Measurements from ENCODE around the gene MKLN1. TPM values are rescaled to one million over a fixed set of nuclear protein-coding genes. Genes with fewer than 3 reads are reported as not detected.

MKLN1 gene
- total RNA-seq, 1 experiment from 2014 or later: 34.3 TPM

- no peak overlapping the region for H3K56ac ChIP-seq (ENCODE audit: insufficient read length, low read depth, low read length)
- H4K91ac ChIP-seq (ENCODE audit: insufficient read length, low read depth, low read length): no peak overlapping the region
- WGBS (ENCODE audit: extremely low coverage, insufficient read length, low lambda C conversion rate): no CpG with 5 or more reads among the region's 1 CpG
- no peak overlapping the region for H3K14ac ChIP-seq (ENCODE audit: insufficient read depth, low read length)
- Mint-ChIP-seq H3K9me3 (no peaks in the 10 kb centered on the region), H3K4me3 (no peak overlapping the region), H3K27ac (no peak overlapping the region), H3K4me1 (peaks cover 12 to 13% of the 10 kb centered on the region in 2 experiments), H3K27me3 (ENCODE audit: low read depth) (no peaks in the 10 kb centered on the region), H3K36me3 (ENCODE audit: insufficient read depth in 1 of 3, low read depth in 3 of 3) (peaks cover 0 to 4% (median 2%) of the 10 kb centered on the region in 3 experiments; a peak in 2 of 7 replicates)
- H3K27ac ChIP-seq (ENCODE audit: insufficient read length, low read depth, low read length): no peak overlapping the region
- peaks cover 1% of the 10 kb centered on the region; the same call in 1 of the 2 replicates for H3K79me2 ChIP-seq (ENCODE audit: insufficient read depth, low read length)
- H3K23me2 ChIP-seq (ENCODE audit: insufficient read length, low read depth, low read length, poor library complexity, severe bottlenecking): no peaks in the 10 kb centered on the region
- H2BK20ac ChIP-seq (ENCODE audit: low read depth, low read length, poor library complexity, severe bottlenecking): no peak overlapping the region
- H2AK5ac ChIP-seq (ENCODE audit: insufficient read length, low read length): no peak overlapping the region
- no peaks in the 10 kb centered on the region for H3K27me3 ChIP-seq (ENCODE audit: insufficient read depth, low read length)
- H3K23ac ChIP-seq (ENCODE audit: insufficient read length, low read depth, low read length): no peak overlapping the region
- H3T11ph ChIP-seq (ENCODE audit: low read length): no peak overlapping the region
- no peak overlapping the region for H2BK120ac ChIP-seq (ENCODE audit: low read depth, low read length, poor library complexity, severe bottlenecking)
- H4K5ac ChIP-seq (ENCODE audit: insufficient read length, low read depth, low read length): no peak overlapping the region
- TF ChIP-seq CTCF (conservative IDR thresholded peaks at IDR 0.05): no peak
- no peaks in the 10 kb centered on the region for H4K20me1 ChIP-seq (ENCODE audit: control insufficient read depth, insufficient read depth, insufficient read length)
- no peak overlapping the region for H2BK5ac ChIP-seq (ENCODE audit: insufficient read length, low read length)
- H2BK15ac ChIP-seq (ENCODE audit: low read depth, low read length): no peak overlapping the region
- H3K79me1 ChIP-seq (ENCODE audit: insufficient read depth, low read depth, low read length, poor library complexity, severe bottlenecking): no peaks in the 10 kb centered on the region
- no peak overlapping the region for H3K4me2 ChIP-seq (ENCODE audit: insufficient read depth, insufficient read length, low read length)
- DNase-seq: no peak
- H3K4ac ChIP-seq (ENCODE audit: low read depth, low read length): no peak overlapping the region
- H3K9me3 ChIP-seq (ENCODE audit: control insufficient read depth, low read depth, low read length): no peaks in the 10 kb centered on the region
- H4K8ac ChIP-seq (replicated peaks; ENCODE audit: insufficient read length, low read depth, low read length): no peak overlapping the region
- H3K18ac ChIP-seq (ENCODE audit: insufficient read length, low read depth, low read length): no peak overlapping the region
- peaks cover 3% of the 10 kb centered on the region; the same call in 1 of the 2 replicates for H3K4me1 ChIP-seq (ENCODE audit: insufficient read depth, low read length)
- no peak overlapping the region for H2BK12ac ChIP-seq (ENCODE audit: insufficient read length, low read depth, low read length)
- H3K9ac ChIP-seq (ENCODE audit: extremely low read depth, insufficient read length, low read length): no peak overlapping the region
- H2AFZ ChIP-seq (ENCODE audit: low read length): no peak overlapping the region
These were observed 60.5 kb downstream of the MKLN1 start for GRCh38 chr7:131388126-131388525.
